Dedifferentiated amniotic fluid mesenchymal stem cell (primary cell): Measurements from ENCODE around the gene KRT81.
"Not testable (repeated sequence)": the region's sequence is repeated elsewhere in the genome, so short reads cannot be mapped to it uniquely, and the experiment has no call there.

Source experiments
- DNase-seq: peaks from one replicate; pipeline ENCODE4 v3.0.0-alpha.2; 2016; ENCODE audit errors: extremely low spot score

The KRT81 gene

DNA sequence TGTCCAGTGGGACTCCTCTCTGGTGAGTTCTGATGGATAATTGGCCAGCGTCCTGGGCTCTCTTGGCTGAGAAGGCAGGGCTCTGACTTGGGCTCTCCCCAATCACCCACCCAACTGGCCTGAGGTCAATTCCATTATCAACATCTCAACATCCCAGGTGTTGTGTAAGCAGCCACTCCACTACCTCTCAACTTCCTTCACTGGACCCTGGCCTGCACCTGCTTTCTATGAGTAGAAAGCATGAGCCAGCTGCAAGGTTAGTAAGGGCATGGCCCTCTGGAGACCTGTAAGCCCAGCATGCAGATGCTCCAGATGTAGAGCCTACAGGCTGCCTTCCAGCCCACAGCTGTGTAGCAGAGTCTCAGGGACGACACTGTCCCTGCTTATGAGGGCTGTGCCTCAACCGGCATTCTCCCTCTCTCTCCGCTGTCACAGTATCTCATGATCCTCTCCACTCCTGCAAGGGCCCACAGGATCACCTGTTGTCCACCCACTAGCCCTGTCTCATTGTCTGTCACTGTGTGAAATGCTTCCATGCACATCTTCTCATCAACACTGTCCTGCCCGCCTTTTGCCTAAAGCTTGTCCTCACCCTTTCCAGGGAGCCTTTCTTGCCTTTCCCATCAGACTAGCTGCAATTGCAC lies 5.4 kb upstream of the KRT81 start:
- no peak for DNase-seq

DNA sequence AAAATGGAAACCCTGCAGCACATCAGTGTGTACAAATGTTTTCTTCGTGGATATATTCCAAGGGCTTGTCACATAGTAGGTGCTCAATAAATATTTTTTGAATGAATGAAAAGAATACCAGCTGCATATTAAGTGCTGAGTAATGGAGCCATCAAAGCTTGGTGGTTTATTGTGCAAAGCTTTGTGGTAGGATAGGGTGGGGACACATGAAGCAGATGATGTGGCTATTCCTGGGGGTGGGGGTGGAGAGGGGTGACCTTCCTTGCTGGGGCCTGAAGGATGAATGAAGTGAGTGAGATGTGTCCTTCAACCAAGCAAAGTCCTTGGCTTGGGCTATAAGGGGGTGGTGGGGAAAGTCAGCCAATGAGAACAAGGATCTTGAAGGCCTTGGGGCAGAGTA lies 4.3 kb upstream of the KRT81 start:
- DNase-seq, result no peak

DNA sequence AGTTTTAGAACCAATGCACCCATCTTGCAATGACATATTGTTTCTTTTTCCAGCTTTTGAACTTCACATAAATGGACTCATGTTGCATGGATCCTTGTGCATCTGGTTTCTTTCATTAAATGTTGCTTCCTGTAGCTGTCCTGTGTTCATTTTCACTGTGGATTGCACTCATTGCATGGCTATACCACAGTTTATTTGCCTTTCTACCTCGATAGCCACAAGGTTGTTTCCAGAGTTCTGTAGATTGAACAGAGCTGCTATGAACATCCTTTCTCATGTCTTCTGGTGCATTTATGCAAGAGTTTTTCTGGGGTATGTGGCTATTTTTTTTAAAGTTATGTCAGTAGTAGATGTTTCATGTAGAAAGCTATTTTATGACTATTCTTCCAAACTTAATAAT lies 3.5 kb upstream of the KRT81 start:
- DNase-seq, result no peak

GRCh38 chr12:52293926-52294325 lies 2.6 kb upstream of the KRT81 start:
- no peak for DNase-seq

DNA sequence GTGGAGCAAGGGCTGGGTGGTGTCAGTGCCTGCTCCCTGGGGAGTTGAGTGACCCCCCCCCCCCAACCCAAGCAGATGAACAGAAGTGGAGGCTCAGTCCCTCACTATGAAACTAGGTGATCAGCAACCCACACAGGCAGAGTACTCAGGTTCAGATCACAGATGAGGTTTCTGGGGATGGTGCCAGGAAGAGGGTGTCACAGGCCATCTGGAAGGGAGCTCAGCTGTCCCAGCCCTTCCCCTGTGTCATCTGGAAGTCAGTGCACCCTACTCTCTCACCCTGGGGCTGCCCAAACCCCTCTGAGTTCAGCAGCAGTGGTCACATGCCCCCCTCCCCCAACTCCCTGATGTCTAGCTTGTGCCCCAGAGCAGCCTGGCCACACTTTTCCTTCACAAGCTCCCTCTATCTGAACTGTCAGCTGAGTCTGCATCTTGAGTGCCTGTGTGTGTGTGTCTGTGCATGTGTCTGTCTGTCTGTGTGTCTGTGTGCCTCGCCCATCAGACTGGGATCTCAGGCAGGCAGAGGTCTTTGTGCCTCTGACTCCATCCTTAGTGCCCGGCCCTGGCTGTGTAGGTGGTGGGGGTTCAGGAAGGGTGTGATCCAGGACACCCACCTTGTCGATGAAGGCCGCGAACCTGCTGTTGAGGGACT lies 725 bp downstream of the KRT81 start:
- not testable (repeated sequence) for DNase-seq

- DNase-seq, result not testable (repeated sequence)
These were observed 3.2 kb downstream of the KRT81 start for GRCh38 chr12:52287816-52288805.

GRCh38 chr12:52286857-52287785 lies 4.2 kb downstream of the KRT81 start:
- DNase-seq, result not testable (repeated sequence)

- DNase-seq, result no peak
These were observed 5.3 kb downstream of the KRT81 start for GRCh38 chr12:52285851-52286530.

- no peak for DNase-seq
These were observed 6.1 kb downstream of the KRT81 start for GRCh38 chr12:52285172-52285745.

DNA sequence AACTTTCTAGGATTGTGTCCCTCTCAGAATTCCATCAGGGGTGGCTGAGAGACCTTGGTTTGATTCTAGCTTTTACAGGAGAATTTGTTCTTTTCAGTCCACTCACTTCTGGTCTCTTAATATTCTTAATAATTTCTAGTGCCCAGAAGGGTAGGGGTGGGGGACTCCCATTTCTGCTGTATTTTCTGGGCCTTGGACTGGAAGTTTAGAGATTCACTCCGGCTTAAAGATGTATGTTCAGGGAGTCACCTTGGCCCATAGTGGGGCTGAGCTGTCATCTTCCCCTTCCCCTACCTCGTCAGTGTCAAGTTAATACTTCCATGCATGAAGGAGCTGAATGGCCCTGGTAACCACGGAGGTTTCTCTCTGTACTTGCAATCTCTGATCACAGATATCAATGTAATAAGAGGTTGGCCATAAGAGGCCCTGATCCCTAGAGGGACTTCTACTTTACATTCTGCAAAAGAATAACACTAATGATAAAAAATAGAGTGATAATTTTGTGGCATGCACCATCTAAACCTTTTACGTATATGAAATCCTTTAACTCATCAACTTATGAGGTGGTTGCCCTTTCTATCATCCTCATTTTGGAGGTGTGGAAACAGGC lies 6.7 kb downstream of the KRT81 start:
- no peak for DNase-seq

DNA sequence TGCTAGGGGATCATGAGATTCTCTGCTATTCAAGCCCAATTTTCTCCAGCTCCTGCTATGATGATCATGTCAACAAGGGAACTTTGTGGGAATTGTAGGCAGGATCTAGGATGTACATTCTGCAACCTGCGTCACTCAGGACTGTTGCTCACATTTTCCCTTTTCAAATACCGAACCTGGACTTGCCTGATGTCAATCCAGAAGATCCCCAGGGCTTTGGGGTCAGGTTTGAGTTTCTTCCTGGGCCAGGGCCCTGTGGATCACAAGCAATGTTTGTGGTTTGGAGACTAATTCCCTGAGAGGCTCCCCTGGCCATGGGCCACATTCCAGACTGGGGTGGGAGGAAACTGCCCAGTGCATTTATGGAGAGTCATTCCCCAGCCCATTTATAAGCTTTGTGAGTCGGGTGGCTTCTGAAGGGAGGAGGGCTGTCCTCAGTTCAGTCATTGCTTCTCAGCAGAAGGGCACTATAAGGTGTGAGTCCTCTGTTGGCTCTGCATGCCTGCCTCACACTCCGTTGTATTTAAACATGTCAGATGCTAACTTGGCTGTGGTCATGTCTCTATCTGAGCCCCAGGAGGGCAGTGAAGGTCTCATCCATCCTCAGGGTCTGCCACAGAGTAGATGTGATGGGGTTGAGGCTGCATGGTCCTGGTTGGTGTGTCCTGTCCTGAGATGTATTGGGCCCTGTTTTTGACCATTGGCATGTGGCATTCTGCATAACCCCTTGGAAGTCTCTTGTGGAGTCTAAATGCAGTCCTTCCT lies 10.4 kb downstream of the KRT81 start:
- DNase-seq, result peak; percentile 98

DNA sequence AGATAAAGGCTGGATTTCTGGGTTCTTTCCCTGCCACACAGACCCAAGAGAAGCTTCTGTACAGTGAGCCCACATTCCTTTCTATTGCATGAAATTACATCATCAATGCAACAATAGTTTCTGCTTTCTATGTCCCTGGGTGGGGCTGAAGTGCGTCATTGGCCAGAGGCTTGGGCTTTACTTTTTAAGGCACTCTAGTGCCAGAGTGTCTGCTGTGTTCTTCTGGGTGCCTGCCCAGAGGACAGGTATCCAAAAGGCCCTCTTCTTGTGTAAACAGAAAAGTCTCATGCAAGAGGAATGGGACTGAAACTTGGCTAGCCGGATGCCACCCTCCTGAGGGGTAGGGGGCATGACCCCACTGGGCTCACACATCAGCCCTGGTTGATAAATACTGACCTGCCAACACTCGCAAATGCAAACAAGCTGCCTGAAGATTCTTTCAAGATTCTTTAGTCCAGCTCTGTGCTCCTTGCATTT lies 11.0 kb downstream of the KRT81 start:
- peak; percentile 98 for DNase-seq

GRCh38 chr12:52279422-52280318 lies 11.7 kb downstream of the KRT81 start:
- no peak for DNase-seq

DNA sequence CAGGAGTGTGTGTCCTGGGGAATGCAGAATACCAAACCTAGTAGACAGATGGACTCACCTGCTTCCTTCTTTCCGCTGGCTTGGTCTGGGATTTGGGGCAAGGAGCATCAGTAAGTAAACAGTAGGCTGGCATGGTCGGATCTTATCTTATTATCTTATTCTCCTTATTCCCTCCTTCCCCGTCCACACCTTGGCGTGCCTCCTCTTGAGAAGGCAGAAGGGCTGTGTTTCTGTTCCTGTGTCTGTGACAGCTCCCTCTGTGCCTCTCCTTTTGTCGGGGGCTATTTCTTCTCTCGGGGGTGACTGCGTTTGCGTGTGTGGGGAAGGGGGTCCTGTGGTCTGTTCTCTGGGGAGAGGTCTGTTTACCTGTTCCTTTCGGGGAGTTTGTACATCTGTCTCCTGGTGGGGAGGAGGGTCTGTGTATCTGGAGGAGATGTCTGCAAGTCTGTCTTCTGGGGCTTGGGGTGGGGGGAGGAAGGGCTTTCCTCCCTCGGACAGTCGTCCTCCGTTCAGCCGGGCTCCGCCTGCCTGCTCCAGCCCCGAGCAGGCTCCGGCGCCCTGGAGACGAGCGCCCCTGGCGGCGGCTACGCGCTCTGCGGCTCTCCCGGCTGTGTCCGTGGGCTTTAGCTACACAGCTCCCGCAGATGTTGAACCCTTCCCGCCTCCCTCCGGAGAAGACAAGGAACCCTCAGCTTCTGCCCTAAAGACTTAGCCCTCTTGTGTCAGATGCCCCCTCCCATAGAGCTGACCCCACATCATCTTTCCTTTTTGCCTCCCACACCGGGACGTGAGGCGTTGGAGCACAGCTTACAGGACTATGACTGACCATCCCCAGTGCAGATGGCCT lies 12.5 kb downstream of the KRT81 start:
- DNase-seq, result peak; percentile 64

GRCh38 chr12:52277486-52278245 lies 13.7 kb downstream of the KRT81 start:
- DNase-seq, result no peak

DNA sequence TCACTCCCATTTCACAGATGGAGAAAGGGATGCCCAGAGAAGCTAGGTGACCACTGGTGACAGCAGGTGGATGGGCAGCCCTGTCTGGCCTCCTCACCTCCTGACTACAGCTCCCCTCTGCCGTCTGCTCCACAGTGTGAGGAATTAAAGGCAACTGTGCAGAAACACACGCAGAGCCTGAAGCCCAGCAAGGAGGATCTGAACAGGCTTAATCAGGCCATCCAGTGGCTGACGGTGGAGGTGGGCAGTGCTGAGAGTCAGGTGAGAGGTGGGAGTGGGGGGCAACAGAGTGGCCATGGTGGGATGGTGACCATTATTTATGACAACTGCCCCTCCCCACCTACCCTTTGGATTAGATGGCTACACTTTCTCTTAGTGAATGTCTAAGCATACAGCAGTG lies 15.6 kb downstream of the KRT81 start:
- no peak for DNase-seq
